Right cardiac atrium (tissue), 5 donors: ENCODE data around the gene WDR27. TPM values are rescaled to one million over a fixed set of nuclear protein-coding genes. Genes with fewer than 3 reads are reported as not detected.
"Not testable (repeated sequence)": the region's sequence is repeated elsewhere in the genome, so short reads cannot be mapped to it uniquely, and the experiment has no call there.

Experiments used
- ATAC-seq, 2 donors: fragments of 200-7000 bp; cut with Tn5 transposase; one replicate each; pipeline versions ENCODE4 v1.8.0 to v1.9.1; 2020; ENCODE audit warnings: moderate library complexity in 2 of 2, mild to moderate bottlenecking in 1 of 2
- DNase-seq, 3 donors: peaks; one replicate each; pipeline ENCODE4 v3.0.0-alpha.2; 2020
- H3K27ac ChIP-seq: one replicate; pipeline ENCODE4 v1.5.1; 2013; ENCODE audit warnings: mild to moderate bottlenecking, low read length, control low read depth, moderate library complexity
- H3K27me3 ChIP-seq: one replicate; pipeline ENCODE4 v1.6.1; 2013; ENCODE audit not compliant: control insufficient read depth, insufficient read depth
- H3K4me1 ChIP-seq: one replicate; pipeline ENCODE4 v1.6.1; 2013; ENCODE audit warnings: low read length; ENCODE audit not compliant: control insufficient read depth, insufficient read depth
- H3K4me3 ChIP-seq: one replicate; pipeline ENCODE4 v1.5.1; 2013; ENCODE audit warnings: low read length, control low read depth
- H3K9me3 ChIP-seq: one replicate; pipeline ENCODE4 v1.6.1; 2013; ENCODE audit warnings: low read length; ENCODE audit not compliant: control insufficient read depth
- WGBS: extraction: QIAGEN DNeasy Blood & Tissue Kit; methylation state at CpG from one replicate; pipeline ENCODE4 v1.1.7; 2013; 5-methylcytosine and 5-hydroxymethylcytosine counted together
- intact Hi-C, 4 donors: fragments of 100-400 bp; cut with DNase I; formaldehyde crosslinking; loops; one replicate each; pipeline versions ENCODE4 v1.11.0 to v1.14.0; 2022 to 2023
- polyA plus RNA-seq: library from polyadenylated mRNA; stranded (reverse); fragments of 200-250 nt; gene quantifications from one replicate; pipeline ENCODE4 v1.2.3, GENCODE V29; 2013
- total RNA-seq, 4 donors: library from RNA; stranded (reverse); fragmentation: NEBNext Ultra II Directional; extraction: Animal tissue kit (Norgen Biotek cat#: 25700); gene quantifications; one replicate each; pipeline ENCODE4 v1.2.1, GENCODE V29; 2021
- donor health status: healthy with polysubstance abuse.
- donor health status: DM: no; HTN: yes; CAD: no.
- donor health status: DM: no; HTN: no; CAD: no.
- donor health status: DM: no; HTN: yes; CAD: no; lungs with severe emphysema.
- donor health status: DM: yes; HTN: yes; CAD: no.

WDR27 gene
- total and polyA plus RNA-seq, 5 donors: 6.3 to 13.6 (median 11.1) TPM

DNA sequence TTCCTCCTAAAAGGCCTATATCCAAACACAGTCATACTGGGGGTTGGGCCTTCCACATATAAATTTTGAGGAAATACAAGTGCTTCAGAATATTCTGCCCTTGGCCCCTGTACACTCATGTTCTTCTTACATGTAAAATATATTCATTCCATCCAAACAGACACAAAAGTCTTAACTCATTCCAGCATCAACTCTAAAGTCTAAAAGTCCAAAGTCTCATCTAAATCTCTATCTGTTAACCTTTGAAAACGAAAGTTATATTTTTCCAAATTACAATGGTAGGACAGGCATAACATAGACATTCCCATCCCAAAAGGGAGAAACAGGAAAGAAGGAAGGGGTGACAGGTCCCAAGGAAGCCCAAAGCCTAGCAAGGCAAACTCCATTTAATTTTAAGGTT is 232.8 kb downstream of the WDR27 start:
- Histone ChIP-seq H3K9me3 (peaks cover 2% of the 10 kb centered on the region), H3K27me3 (no peaks in the 10 kb centered on the region), H3K27ac (no peak overlapping the region), H3K4me1 (no peaks in the 10 kb centered on the region), H3K4me3 (no peak overlapping the region)
- intact Hi-C loops: no loop called here
- DNase-seq: no peak
- 89% methylated on average over 1 of the region's 1 CpG for WGBS
- no peak for ATAC-seq

DNA sequence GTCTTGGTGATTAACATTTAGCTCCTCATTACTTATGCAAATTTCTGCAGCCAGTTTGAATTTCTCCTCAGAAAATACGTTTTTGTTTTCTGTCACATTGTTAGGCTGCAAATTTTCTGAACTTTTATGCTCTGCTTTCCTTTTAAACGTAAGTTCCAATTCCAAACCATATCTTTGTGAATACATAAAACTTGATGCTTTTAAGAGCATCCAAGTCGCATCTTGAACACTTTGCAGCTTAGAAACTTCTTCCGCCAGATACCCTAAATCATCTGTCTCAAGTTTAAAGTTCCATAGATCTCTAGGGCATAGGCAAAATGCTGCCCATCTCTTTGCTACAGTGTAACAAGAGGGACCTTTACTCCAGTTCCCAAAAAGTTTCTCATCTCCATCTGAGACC is 234.1 kb downstream of the WDR27 start:
- ATAC-seq, H3K27me3 ChIP-seq, DNase-seq, H3K4me3 ChIP-seq, H3K27ac ChIP-seq, H3K4me1 ChIP-seq, intact Hi-C loops, H3K9me3 ChIP-seq: not testable (repeated sequence)
- WGBS: 85% methylated on average over 4 of the region's 4 CpGs

DNA sequence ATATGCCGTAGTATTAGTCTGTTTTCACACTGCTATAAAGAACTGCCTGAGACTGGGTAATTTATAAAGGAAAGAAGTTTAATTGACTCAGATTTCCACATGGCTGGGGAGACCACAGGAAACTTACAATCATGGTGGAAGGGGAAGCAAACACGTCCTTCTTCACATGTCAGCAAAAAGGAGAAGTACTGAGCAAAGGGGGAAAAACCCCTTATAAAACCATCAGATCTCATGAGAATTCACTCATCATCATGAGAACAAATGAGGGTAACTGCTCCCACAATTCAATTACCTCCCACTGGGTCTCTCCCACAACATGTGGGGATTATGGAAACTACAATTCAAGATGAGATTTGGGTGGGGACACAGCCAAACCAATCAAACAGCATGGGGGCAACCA is 235.6 kb downstream of the WDR27 start:
- 82% methylated on average over 2 of the region's 2 CpGs for WGBS
- H3K27ac ChIP-seq, intact Hi-C loops, ATAC-seq, DNase-seq, H3K27me3 ChIP-seq, H3K4me3 ChIP-seq, H3K4me1 ChIP-seq, H3K9me3 ChIP-seq: not testable (repeated sequence)

DNA sequence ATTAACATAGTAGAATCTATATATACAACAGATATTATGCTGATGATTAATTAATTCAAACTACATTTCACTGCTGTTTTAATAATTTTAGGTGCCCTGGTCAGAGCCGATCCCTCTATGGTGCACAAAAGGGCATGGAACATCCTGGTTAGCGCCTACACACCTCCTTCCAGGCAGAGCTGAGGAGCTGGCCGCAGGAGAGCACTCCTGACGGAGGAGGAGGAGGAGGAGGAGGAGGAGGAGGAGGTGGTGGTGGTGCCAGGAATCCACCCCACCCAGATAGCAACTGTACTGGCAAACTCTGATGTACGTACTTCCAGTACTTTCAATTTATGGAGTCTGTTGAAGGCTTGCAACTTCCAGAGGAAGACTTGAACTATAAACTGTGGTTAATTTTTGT is 244.1 kb downstream of the WDR27 start:
- intact Hi-C loops: no loop called here
- Histone ChIP-seq H3K4me3 (no peak overlapping the region), H3K27ac (no peak overlapping the region), H3K4me1 (no peaks in the 10 kb centered on the region), H3K27me3 (no peaks in the 10 kb centered on the region), H3K9me3 (no peaks in the 10 kb centered on the region)
- no peak for ATAC-seq
- no peak for DNase-seq
- WGBS: 85% methylated on average over 5 of the region's 5 CpGs

DNA sequence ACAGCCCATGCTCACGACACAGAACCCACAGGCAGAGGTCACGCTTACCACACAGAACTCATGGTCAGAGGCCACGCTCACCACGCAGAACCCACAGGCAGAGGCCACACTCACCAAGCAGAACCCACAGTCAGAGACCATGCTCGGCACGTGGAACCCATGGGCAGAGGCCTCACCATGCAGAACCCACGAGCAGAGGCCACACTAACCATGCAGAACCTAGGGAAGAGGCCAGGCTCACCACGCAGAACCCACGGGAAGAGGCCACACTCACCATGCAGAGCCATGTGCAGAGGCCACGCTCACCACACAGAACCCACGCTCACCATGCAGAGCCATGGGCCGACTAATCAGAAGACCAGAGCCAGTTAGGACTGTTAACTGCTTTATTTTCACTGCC is 245.0 kb downstream of the WDR27 start:
- H3K27me3 ChIP-seq: no peaks in the 10 kb centered on the region
- WGBS: 96% methylated on average over 12 of the region's 12 CpGs
- DNase-seq (no peak), ATAC-seq (no peak)
- H3K4me3 ChIP-seq: no peak overlapping the region
- intact Hi-C loops: no loop called here
- no peaks in the 10 kb centered on the region for H3K4me1 ChIP-seq
- H3K27ac ChIP-seq: no peak overlapping the region
- H3K9me3 ChIP-seq: no peaks in the 10 kb centered on the region

DNA sequence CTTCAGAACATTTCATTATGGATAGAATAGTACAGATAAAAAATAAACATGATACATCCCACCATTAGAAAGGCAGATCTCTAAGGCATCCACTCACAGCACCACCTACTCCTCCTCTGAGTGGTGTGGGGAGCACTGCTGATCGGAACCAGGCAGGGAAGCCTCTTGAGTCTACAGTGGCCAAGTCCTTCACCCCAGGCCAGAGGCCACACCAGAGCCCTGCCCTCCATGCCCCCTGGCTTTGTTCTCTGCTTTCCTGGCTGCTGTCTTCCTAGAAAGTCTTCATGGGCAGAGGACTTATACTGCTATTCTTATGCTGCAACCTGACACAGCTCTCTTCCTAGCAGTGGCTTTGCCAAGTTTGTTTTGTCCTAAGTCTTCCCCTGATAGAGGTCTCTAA is 246.4 kb downstream of the WDR27 start:
- DNase-seq: no peak
- no peak for ATAC-seq
- Histone ChIP-seq H3K27me3 (no peaks in the 10 kb centered on the region), H3K27ac (no peak overlapping the region), H3K9me3 (no peaks in the 10 kb centered on the region), H3K4me1 (no peaks in the 10 kb centered on the region), H3K4me3 (no peak overlapping the region)
- intact Hi-C loops: no loop called here
- 98% methylated on average over 1 of the region's 1 CpG for WGBS

DNA sequence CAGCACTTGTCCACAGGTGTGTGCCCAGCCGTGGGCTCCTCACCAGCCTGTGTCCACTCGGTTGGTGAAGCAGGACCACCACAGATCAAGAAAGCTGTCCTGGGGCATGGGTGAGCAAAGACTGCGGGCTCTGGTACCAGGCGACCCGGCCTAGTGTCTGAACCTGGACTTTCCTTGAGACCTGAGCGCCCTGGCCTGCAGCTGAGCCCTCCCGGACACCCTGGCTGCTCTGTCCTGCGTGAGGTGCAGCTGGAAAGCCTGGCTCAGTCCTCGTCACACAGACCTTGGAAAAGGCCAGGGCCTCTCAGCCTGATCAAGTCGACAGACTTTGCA is 247.0 kb downstream of the WDR27 start:
- 93% methylated on average over 10 of the region's 10 CpGs for WGBS
- no peaks in the 10 kb centered on the region for H3K27me3 ChIP-seq
- ATAC-seq (no peak), DNase-seq (no peak)
- H3K4me1 ChIP-seq: no peaks in the 10 kb centered on the region
- no peaks in the 10 kb centered on the region for H3K9me3 ChIP-seq
- no peak overlapping the region for H3K27ac ChIP-seq
- no peak overlapping the region for H3K4me3 ChIP-seq
- intact Hi-C loops: no loop called here

DNA sequence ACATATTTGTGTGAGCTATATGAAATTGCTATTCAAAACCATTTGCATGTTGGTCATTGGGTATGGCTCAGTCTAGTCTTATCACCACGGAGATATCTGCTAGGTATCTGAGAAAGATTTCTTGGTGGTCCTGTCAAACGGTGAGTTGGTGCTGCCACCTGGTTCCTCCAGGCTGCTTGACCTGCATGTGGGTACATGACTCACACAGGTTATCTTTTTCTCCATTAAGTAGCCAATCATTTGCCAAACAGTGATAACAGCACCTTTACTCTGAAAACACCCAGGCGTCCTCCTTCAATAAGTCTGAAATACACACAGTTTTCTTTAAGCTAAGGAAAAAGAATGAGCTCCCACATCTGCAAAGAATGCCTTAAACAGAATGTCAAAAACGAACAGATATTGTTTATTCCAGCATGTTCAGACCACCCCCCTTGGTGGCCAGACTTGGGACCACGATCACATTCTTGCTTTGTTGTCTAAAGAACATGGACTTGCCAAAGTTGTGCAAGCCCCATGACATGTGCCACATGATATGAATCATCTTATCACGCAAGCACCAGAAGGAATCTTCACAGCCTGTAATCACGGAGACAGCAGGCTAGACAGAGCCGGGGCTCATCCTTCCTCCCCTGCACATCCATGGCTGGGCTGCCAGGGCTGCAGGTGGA is 247.5 kb downstream of the WDR27 start:
- no peak overlapping the region for H3K4me3 ChIP-seq
- intact Hi-C loops: no loop called here
- 65% methylated on average over 8 of the region's 8 CpGs for WGBS

DNA sequence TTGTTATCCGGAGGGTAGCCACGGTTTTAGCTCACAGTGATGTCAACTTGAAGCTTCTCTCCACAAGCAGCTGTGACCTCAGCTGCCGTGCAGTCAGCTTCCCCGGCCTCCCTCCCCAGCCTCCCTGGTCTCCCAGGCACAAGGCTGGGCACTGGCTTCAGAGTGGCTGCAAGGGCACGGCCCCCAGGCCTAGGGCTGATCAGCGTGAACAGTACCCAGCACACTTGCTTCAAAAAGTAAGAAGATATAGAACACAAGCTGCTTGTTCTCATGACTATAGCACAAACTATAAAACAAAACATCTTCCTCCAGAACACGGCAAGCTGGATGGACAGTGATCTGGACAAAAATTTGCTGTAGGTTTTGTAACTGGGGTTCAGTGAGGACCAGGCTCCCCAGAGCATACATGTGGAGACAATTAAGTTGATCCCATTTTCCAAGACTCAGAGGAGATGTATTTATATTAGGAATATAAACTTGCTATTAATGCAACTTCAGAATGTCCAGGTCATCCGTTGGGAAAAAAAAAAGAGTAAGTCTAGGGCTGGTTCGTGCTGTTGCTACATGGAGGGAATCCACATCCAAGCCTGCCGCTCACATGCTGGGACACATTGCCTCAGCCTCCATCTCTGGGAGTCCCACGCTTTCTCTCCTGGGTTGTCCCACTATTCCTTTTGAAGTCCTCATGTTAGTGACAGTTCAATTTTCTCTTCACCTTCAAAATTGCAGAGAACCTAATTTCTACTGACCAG is 248.8 kb downstream of the WDR27 start:
- WGBS: 78% methylated on average over 11 of the region's 11 CpGs
- Histone ChIP-seq H3K4me1 (no peaks in the 10 kb centered on the region), H3K9me3 (no peaks in the 10 kb centered on the region), H3K27ac (no peak overlapping the region), H3K27me3 (no peaks in the 10 kb centered on the region), H3K4me3 (no peak overlapping the region)
- ATAC-seq: peak in 1 of 2 donors; percentile 31
- intact Hi-C loops: no loop called here
- DNase-seq: no peak

More for the DNA sequence above, 247.5 kb downstream of the WDR27 start:
- Histone ChIP-seq H3K4me1 (no peaks in the 10 kb centered on the region), H3K27me3 (no peaks in the 10 kb centered on the region), H3K27ac (no peak overlapping the region), H3K9me3 (no peaks in the 10 kb centered on the region)
- DNase-seq (no peak), ATAC-seq (no peak)

DNA sequence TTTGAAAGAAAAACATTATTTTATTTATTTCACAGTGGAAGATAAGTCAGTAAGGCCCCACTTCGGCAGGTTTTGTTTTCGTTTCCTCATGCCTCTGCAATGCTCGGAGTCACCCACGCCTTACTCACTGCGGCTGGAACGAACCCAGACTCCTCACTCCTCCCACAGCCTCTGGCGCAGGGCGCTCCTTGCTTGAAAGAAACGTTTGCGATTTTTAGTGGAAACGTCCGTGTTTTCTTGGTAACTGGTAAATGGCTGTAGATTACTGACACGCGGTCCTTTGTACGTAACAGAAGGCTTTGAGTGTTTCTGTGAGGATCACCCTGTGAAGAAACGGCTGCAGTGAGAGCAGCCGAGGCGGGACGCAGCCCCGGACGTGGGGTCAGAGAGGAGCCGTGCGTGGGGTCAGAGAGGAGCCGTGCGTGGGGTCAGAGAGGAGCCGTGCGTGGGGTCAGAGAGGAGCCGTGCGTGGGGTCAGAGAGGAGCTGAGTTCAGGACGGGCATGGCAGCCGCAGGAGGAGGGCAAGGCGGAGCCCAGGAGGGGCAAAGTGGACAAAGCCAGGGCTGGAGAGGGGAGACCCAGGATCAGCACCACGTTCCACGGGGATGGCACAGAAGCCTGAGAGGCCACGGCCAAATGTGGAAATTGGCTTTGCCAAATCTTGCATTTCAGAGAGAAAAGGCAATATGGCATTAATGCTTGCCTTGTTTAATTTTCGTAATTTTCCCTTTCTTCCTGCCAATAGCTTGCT is 249.5 kb downstream of the WDR27 start:
- DNase-seq (peak; percentile 89 to 92 (median 89)), ATAC-seq (peak; percentile 95 to 98)
- intact Hi-C loops: no loop called here
- 54% methylated on average over 36 of the region's 36 CpGs for WGBS
- H3K27ac ChIP-seq: peak overlapping the region; percentile 77
- H3K4me1 ChIP-seq: no peaks in the 10 kb centered on the region
- H3K4me3 ChIP-seq: peak overlapping the region; percentile 16
- H3K27me3 ChIP-seq: no peaks in the 10 kb centered on the region
- H3K9me3 ChIP-seq: no peaks in the 10 kb centered on the region
